LNCAP (cell line): ENCODE results near the gene ZFHX3.

ENCODE experiments used
- TF ChIP-seq, protein P1 (sequence below): fragments of 450-650 bp; IDR thresholded peaks from 2 replicates; pipeline ENCODE4 v1.5.1; 2017; ENCODE audit warnings: mild to moderate bottlenecking

ZFHX3 gene

GRCh38 chr16:73002866-73003265, 45.1 kb downstream of the ZFHX3 start:
- TF ChIP-seq, protein P1, sequence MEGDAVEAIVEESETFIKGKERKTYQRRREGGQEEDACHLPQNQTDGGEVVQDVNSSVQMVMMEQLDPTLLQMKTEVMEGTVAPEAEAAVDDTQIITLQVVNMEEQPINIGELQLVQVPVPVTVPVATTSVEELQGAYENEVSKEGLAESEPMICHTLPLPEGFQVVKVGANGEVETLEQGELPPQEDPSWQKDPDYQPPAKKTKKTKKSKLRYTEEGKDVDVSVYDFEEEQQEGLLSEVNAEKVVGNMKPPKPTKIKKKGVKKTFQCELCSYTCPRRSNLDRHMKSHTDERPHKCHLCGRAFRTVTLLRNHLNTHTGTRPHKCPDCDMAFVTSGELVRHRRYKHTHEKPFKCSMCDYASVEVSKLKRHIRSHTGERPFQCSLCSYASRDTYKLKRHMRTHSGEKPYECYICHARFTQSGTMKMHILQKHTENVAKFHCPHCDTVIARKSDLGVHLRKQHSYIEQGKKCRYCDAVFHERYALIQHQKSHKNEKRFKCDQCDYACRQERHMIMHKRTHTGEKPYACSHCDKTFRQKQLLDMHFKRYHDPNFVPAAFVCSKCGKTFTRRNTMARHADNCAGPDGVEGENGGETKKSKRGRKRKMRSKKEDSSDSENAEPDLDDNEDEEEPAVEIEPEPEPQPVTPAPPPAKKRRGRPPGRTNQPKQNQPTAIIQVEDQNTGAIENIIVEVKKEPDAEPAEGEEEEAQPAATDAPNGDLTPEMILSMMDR = no peak

DNA sequence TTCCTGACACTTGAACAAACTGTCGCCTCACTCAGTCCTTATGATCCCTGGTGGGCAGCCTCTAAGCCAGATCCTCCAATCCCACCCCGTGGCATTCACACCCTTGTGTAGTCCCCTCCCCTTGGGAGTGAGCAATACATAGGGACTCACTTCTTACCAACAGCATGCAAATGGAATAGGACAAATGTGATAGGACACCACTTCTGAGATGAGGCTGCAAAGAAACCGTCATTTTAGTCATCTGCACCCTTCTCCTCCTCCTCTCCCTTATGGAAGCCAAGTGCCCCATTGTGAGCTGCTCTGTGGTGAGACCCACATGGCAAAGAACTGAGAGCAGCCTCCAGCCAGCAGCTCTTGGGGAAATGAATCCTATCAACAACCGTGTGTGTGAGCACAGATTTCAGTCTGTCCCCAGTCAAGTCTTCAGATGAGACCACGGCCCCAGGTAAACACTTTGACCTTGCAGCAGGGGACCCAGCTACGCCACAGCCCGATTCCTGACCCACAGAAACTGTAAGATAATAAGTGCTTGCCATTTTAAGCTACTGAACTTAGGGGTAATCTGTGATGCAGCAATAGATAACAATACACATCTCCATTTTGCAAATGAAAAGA, 46.9 kb downstream of the ZFHX3 start:
- TF ChIP-seq, protein P1 = no peak

DNA sequence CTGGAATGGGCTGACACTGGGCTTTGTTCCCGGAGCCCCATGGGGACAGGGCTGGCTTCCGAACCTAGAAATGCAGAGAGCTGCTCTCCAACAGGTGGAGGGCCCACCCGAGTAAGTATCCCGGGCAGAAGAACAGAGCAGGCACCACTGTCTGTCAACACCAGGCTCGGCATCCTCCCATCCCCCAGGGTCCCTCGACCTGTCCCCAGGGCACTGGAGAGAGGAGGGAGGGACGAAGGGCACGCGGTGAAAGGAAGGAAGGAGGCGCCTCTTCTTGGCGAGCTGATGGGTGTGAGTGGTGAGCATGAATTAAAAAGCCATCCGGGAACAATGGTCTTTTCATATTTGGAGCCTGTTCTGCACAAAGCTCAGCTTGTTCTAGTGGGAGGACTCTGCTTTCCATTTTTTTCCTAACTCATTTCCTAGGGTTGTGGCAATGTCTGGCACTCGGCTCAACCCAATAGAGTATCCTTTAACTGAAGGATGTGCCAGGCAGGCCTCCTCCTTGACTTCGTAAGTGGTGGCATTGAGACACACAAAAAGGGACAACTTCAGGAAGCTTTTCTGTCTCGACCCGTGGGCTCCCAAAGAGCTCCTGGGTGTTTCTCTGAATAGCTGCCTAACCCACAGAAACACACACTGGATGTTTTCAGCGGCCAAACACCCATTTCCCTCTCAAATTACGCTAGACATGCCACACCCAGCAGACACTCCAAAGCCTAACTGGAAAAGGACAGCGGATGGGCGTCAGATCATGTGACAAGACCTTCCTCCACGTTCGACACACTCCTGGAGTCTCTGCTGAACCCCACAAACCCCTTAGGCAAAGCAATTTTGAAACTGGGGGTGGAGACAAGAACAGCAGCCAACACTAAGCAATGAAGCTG, 47.7 kb downstream of the ZFHX3 start:
- TF ChIP-seq, protein P1 = no peak

DNA sequence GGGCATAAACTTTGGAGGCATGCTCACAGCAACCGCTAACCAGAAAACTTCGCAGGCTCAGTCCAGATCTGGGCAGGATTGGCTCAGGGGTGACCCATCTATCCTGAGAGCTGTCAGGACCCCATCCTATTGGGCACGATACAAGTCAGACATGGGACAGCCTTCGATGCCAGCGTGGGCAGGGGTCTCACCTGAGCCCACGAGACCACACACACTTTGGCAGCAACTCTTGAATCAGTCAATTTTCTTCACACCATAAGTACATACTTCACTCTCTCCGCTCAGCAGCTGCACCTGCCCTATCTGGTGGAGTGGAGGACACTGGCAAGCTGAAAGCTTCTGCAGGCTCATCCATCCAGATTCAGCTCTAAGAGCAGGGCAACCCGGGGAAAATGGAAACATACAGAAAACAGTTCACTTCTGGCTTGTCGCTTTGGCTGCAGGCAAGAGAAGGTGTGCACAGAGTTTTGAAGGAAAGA, 48.3 kb downstream of the ZFHX3 start:
- TF ChIP-seq, protein P1 = no peak

GRCh38 chr16:72997141-72997542, 50.8 kb downstream of the ZFHX3 start:
- TF ChIP-seq, protein P1 = no peak

GRCh38 chr16:72996291-72997062, 51.5 kb downstream of the ZFHX3 start:
- TF ChIP-seq, protein P1 = no peak

- TF ChIP-seq, protein P1 = peak; percentile 37; the same call in 1 of the 2 replicates
These were observed 52.6 kb downstream of the ZFHX3 start for GRCh38 chr16:72995151-72995881.
